K562 (cell line): ENCODE measurements around the gene TRIO. TPM values are rescaled to one million over a fixed set of nuclear protein-coding genes. Genes with fewer than 3 reads are reported as not detected.
A peak's percentile ranks its signal among the peaks of the same experiment; 100 is the strongest.

ENCODE experiments used
- ATAC-seq: fragments of 200-7000 bp; cut with Tn5 transposase; 3 replicates; pipeline ENCODE4 v1.9.1; 2020; ENCODE audit warnings: moderate library complexity
- BruUV-seq: library from RNA; stranded (reverse); fragments of 400-500 nt; replicated peaks from 2 replicates; lab custom pipeline; 2021; lab: Mats Ljungman, UMichigan
- CTCF ChIA-PET: fragments of 300-600 bp; formaldehyde crosslinking; extraction: SDS; loops from one replicate; lab custom pipeline; 2021; ENCODE audit warnings: low intra/inter-chr PET ratio; lab: Yijun Ruan, JAX
- POLR2A ChIA-PET: fragments of 300-600, 350-650 bp; sonication (Branson Sonifier 250); formaldehyde crosslinking; extraction: SDS; loops from one replicate; lab custom pipeline; 2021; ENCODE audit warnings: antibody characterized with exemption, inconsistent platforms; lab: Yijun Ruan, JAX
- DNase-seq, 4 experiments: peaks; one replicate each; pipeline versions ENCODE4 v3.0.0 to v3.0.0-alpha.2; 2011 to 2018; ENCODE audit warnings: low spot score in 3 of 4, mixed read lengths in 3 of 4; ENCODE audit errors: extremely low read depth in 1 of 4
- FAIRE-seq: peaks from 2 replicates; lab custom pipeline; 2011; peaks lifted over from hg19 to GRCh38; lab: Jason Lieb, UNC
- H2AFZ ChIP-seq: 2 replicates; pipeline ENCODE4 v1.6.0; 2011; ENCODE audit warnings: low read depth, low read length, control low read depth, inconsistent platforms
- H3K27ac ChIP-seq: fragments of 200-600 bp; 3 replicates; pipeline ENCODE4 v1.8.0; 2011; ENCODE audit warnings: low read depth, mild to moderate bottlenecking, control low read depth, inconsistent platforms, low read length, moderate library complexity, mixed read lengths; ENCODE audit errors: extremely low read depth
- H3K27me3 ChIP-seq, 2 experiments: fragments of 300-600 bp in 1 of 2; 2 replicates in 1 of 2; 3 replicates in 1 of 2; pipeline versions ENCODE4 v1.6.0 to v1.8.0; 2011; ENCODE audit warnings: inconsistent platforms in 2 of 2, low read length in 2 of 2, mild to moderate bottlenecking in 1 of 2, mixed read lengths in 1 of 2, moderate library complexity in 1 of 2; ENCODE audit not compliant: control insufficient read depth in 2 of 2, insufficient read depth in 2 of 2
- H3K36me3 ChIP-seq: fragments of 300-600 bp; 3 replicates; pipeline ENCODE4 v1.8.0; 2011; ENCODE audit warnings: mild to moderate bottlenecking, low read length, inconsistent platforms; ENCODE audit not compliant: control insufficient read depth, insufficient read depth
- H3K4me1 ChIP-seq, 2 experiments: fragments of 200-600 bp in 1 of 2; replicated peaks in 1 of 2; 2 replicates in 1 of 2; 3 replicates in 1 of 2; pipeline versions ENCODE4 v1.5.1 to v1.8.0; 2011; ENCODE audit warnings: inconsistent platforms in 2 of 2, low read length in 2 of 2, mild to moderate bottlenecking in 1 of 2, mixed read lengths in 1 of 2, moderate library complexity in 1 of 2; ENCODE audit not compliant: control insufficient read depth in 2 of 2, insufficient read depth in 2 of 2
- H3K4me2 ChIP-seq: 2 replicates; pipeline ENCODE4 v1.6.1; 2011; ENCODE audit warnings: low read length, control low read depth, inconsistent platforms, mixed read lengths; ENCODE audit not compliant: insufficient read depth
- H3K4me3 ChIP-seq: fragments of 200-600 bp; sonication (generic), shearing (Covaris generic); 2 replicates; pipeline ENCODE4 v1.5.1; 2016; ENCODE audit warnings: control low read depth, inconsistent platforms
- H3K79me2 ChIP-seq: fragments of 200-600 bp; 3 replicates; pipeline ENCODE4 v1.8.0; 2011; ENCODE audit warnings: low read length, inconsistent platforms; ENCODE audit not compliant: control insufficient read depth, insufficient read depth
- H3K9ac ChIP-seq, 2 experiments: 2 replicates each; pipeline versions ENCODE4 v1.6.0 to v1.6.1; 2011; ENCODE audit warnings: low read depth in 2 of 2, low read length in 2 of 2, control low read depth in 1 of 2, inconsistent platforms in 1 of 2, mild to moderate bottlenecking in 1 of 2, mixed read lengths in 1 of 2; ENCODE audit not compliant: insufficient read depth in 1 of 2
- H3K9me1 ChIP-seq: one replicate; pipeline ENCODE4 v1.6.0; 2011; ENCODE audit warnings: inconsistent platforms, mild to moderate bottlenecking, low read length, moderate library complexity; ENCODE audit not compliant: control insufficient read depth, insufficient read depth
- H3K9me3 ChIP-seq: replicated peaks from 2 replicates; pipeline ENCODE4 v1.5.1; 2011; ENCODE audit warnings: low read depth, low read length, inconsistent platforms; ENCODE audit not compliant: control insufficient read depth, insufficient read depth
- H4K20me1 ChIP-seq: replicated peaks from 2 replicates; pipeline ENCODE4 v1.6.1; 2011; ENCODE audit warnings: low read length, inconsistent platforms, mixed read lengths; ENCODE audit not compliant: control insufficient read depth, insufficient read depth
- ERF ChIP-seq: fragments of 450-650 bp; formaldehyde crosslinking; IDR thresholded peaks from 2 replicates; pipeline ENCODE4 v1.4.0; 2020; ENCODE audit warnings: mild to moderate bottlenecking, mixed read lengths
- LEF1 ChIP-seq: fragments of 450-650 bp; IDR thresholded peaks from 2 replicates; pipeline ENCODE4 v1.6.1; 2016; ENCODE audit warnings: mild to moderate bottlenecking
- ZBTB40 ChIP-seq, 2 experiments: fragments of 450-650 bp in 1 of 2; sonication (generic) in 1 of 2; formaldehyde crosslinking in 1 of 2; IDR thresholded peaks; 2 replicates each; pipeline versions ENCODE4 v1.7.1 to v1.9.0; 2016 to 2022; ENCODE audit warnings: inconsistent platforms in 1 of 2, mild to moderate bottlenecking in 1 of 2, missing genetic modification reagents in 1 of 2
- WGBS: fragments of 100-300 bp; shearing (Covaris generic); methylation state at CpG from one replicate; pipeline ENCODE4 v1.1.6; 2016; ENCODE audit warnings: low coverage, mixed read lengths; ENCODE audit not compliant: insufficient coverage; ENCODE audit errors: missing lambda C conversion rate; 5-methylcytosine and 5-hydroxymethylcytosine counted together
- in situ Hi-C: fragments of 300-500 bp; cut with MboI; formaldehyde crosslinking; loops from 4 replicates; pipeline ENCODE4 v1.15.0; 2018; ENCODE audit warnings: inconsistent platforms, mixed read lengths
- intact Hi-C: fragments of 100-400 bp; cut with micrococcal nuclease; formaldehyde crosslinking; loops from 2 replicates; pipeline ENCODE4 v1.14.2; 2022
- polyA plus RNA-seq, 8 experiments: library from polyadenylated mRNA; depleted of rRNA in 4 of 8; stranded (reverse) in 5 of 8; unstranded in 3 of 8; fragments of >200 nt; fragmentation: Nextera tagmentation in 2 of 8; fragmentation: Illumina TruSeq in 1 of 8; extraction: Ambion mirVana in 2 of 8; extraction: Trizol in 1 of 8; gene quantifications; 2 replicates each; pipeline versions ENCODE4 v1.2.1 to v1.2.3, GENCODE V29; 2011 to 2014; ENCODE audit warnings: inconsistent platforms in 1 of 8, missing spikeins in 1 of 8
- total RNA-seq, 7 experiments: library from RNA; depleted of rRNA in 6 of 7; stranded (reverse); fragments of >200 nt in 6 of 7; fragmentation: Illumina TruSeq in 2 of 7; extraction: Trizol in 2 of 7; gene quantifications; 2 replicates each; pipeline versions ENCODE4 v1.2.1 to v1.2.3, GENCODE V29; 2011 to 2021; ENCODE audit warnings: low replicate concordance in 1 of 7

The TRIO gene
- total and polyA plus RNA-seq, 9 of the 15 experiments (the other 6 are each of a cell fraction or from before 2014, with no cell fraction given): 0.24 to 5.0 (median 1.1) TPM

DNA sequence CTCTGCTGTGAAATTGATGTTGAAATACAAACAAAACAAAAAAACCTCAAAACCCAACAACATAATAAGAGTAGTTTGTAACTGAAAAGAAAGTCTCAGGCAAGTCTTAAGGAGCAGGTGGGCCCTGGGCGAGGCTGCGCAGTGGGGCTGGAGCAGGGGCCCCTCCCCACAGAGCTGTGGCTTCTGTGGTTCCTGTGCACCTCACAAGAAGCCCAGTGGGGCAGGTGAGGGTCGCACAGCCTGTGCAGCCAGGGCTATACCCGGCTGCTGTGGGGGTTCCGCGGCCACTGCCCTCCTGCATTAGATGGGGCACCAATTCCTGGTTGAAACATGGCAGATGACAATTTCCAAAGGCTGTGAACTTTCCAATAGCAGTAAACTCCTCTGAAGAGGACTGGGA lies 75.3 kb downstream of the TRIO start:
- ChIA-PET POLR2A (no interaction called here), CTCF (no interaction called here)
- Histone ChIP-seq H4K20me1 (no peaks in the 10 kb centered on the region), H3K4me3 (no peak overlapping the region), H3K36me3 (no peaks in the 10 kb centered on the region), H3K27ac (no peak overlapping the region), H3K9me1 (no peaks in the 10 kb centered on the region), H2AFZ (no peak overlapping the region), H3K4me1 (no peaks in the 10 kb centered on the region), H3K9me3 (no peaks in the 10 kb centered on the region), H3K9ac (no peak overlapping the region), H3K27me3 (peaks cover 19 to 29% of the 10 kb centered on the region in 2 experiments), H3K4me2 (no peak overlapping the region), H3K79me2 (no peaks in the 10 kb centered on the region)
- in situ Hi-C loops: no loop called here
- TF ChIP-seq ZBTB40 (IDR thresholded peaks at IDR 0.05): no peak
- no peak for TF ChIP-seq ZBTB40 (CRISPR knock-in tag; IDR thresholded peaks at IDR 0.05)
- TF ChIP-seq ERF (CRISPR knock-in tag): no peak
- no peak for TF ChIP-seq LEF1
- DNase-seq (no peak), ATAC-seq (no peak), FAIRE-seq (peak; percentile 29)
- BruUV-seq: no TSS peak
- 4% methylated on average over 6 of the region's 6 CpGs for WGBS
- intact Hi-C loops: no loop called here
